Myocyte (in vitro differentiated cells): Measurements from ENCODE around the gene IGLL1. TPM values are rescaled to one million over a fixed set of nuclear protein-coding genes. Genes with fewer than 3 reads are reported as not detected.
"Not testable (repeated sequence)": the region's sequence is repeated elsewhere in the genome, so short reads cannot be mapped to it uniquely, and the experiment has no call there.

ENCODE experiments used
- DNase-seq: peaks from one replicate; pipeline ENCODE4 v3.0.0-alpha.2; 2012; ENCODE audit warnings: low read depth
- total RNA-seq: library from RNA; depleted of rRNA; stranded (reverse); fragments of >200 nt; gene quantifications from 2 replicates; pipeline ENCODE4 v1.2.3, GENCODE V29; 2014

The IGLL1 gene
- total RNA-seq, 1 donor from 2014 or later = not detected

DNA sequence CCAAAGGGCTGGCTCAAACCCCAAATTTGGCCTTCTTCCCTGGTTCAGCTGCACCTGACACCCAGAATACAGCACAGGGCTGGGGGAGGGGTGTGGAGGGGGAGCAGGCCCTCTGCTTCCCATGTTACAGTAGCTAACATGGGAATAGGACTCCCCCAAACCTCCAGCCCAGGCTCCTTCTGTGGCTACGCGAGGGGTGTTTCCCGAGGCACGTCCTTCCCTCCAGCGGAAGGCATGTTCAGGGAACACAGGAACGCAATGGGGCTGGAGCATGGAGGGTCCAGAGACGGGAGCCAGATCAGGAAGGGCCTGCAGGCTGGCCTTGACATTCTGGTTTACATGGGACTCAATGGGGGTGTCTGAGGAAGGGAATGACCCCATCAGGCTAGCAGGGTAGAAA lies 11.8 kb upstream of the IGLL1 start:
- no peak for DNase-seq

GRCh38 chr22:23591201-23591791 lies 11.2 kb upstream of the IGLL1 start:
- peak; percentile 37 for DNase-seq

- DNase-seq = peak; percentile 40
Observed at GRCh38 chr22:23583836-23584235, 3.7 kb upstream of the IGLL1 start.

DNA sequence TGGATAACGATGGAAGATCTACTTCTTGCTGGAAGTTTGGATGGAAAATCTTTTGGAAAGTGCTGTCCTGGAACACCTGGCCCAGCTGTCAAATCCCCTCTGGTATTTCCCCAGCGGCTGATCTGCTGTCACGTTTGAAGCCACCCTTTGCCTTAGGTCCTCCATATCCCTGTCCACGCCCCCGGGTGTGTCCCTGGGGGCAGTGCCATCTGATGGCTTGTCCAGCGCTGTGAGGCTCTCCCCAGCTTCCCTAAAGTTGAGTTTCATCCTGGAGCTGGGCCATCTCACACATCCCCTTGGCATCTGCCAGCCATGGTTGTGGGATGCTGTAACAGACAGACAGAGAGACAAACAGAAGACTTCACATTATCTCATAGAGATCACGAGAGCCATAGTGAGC lies 3.1 kb upstream of the IGLL1 start:
- DNase-seq = no peak

DNA sequence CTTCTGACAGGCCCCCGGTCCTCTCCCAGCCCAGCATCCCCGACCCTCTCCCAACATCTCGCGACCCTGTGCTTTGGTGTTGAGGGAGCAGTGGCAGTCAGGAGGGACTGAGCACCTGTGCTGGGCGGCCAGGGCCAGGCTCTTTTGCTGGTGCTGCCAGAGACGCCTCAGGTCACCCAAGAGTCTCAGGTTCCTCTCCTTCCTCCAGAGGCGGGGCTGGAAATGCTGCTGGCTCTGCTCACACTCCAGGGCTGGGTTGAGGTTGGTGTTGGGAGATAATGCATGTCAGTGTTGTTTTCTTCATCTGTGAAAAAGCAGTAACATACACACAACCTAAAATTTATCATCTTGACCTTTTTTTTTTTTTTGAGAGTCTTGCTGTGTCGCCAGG lies 1.2 kb upstream of the IGLL1 start:
- DNase-seq = no peak

DNA sequence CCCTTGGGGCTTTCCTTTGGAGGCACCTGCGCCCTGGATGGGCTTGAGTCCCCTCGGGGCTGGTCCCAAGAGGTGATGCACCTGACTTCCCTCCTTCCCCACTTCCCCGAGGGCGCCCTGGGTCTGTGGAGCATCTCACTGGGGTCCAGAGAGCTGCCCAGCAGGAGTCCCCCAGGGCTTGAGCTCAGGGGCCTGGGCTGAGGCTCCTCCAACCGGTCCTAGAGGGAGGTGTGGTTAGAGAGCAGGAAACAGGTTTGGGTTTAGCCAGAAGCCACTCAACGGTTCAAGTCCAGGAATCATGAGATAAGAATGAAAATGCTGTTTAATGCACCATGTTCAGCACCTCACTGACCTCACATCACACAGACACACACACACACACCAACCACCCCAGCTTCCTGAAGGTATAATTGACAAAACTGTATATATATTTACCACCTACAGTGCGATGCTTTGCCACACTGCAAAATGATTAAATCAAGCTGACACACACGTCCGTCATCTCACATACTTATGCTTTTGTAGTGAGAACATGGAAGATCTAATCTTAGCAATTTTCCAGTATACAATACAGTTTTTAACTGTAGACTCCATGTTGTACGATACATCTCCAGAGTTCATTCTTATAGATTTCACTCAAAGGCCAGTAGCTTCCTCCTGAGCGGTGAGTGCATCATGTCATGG lies 628 bp upstream of the IGLL1 start:
- no peak for DNase-seq

- no peak for DNase-seq
Observed at GRCh38 chr22:23579280-23579679, 810 bp downstream of the IGLL1 start.

DNA sequence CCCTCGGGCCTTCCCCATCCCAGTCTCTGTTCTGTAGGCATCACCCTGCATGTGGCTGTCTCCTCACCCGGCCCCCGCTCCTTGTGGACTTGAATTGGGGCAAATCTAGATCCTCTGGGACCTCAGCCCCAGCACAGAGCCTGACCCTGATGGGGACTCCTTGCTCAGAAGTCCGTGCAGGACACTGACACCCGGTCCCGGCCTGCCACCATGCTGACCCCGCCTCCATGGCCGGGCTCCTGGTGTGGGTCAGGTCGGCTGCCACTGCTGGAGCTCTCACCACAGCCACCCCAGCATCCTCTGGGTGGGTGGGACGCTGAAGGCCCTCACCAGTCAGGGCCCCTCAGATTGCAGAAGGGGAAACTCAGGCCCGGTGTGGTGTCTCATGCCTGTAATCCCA lies 1.8 kb downstream of the IGLL1 start:
- DNase-seq = no peak

- DNase-seq = no peak
Observed at GRCh38 chr22:23576681-23577080, 3.4 kb downstream of the IGLL1 start.

DNA sequence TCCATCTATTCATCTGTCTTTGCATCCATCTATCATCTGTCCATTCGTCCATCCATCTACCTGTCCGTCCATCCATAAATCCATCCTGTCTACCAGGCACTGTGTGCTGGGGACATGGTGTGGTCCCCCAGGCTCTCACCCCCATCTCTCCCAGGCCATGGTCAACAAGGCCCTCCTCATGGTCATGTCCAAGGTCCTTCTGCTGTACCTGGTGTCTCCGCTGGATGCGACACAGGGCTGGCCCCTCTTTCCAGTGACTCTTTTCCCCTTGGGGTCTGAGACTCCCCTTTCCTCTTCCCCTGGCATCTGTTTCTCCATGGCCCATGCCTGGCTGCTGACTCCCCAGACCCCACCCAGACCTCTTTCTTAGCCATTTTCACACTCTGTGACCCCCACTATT lies 4.5 kb downstream of the IGLL1 start:
- DNase-seq = no peak

DNA sequence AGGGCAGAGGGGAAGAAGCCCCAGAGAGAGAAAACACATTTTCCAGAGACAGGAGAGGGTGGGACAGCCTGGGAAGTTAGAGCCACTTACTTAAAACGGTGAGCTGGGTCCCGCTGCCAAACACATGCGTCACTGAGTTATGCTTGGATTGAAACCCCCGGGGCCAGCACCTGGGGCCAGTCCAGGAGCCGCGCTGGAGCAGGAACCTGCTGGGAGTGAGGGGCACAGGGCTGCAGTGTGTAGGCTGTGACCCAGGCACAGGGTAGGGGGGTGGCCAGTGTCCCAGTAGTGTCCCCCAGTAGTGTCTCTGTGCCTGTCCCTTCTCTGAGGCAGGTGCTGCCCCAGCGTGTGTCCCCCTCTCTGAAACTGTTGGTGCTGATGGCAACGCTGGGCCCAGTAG lies 5.2 kb downstream of the IGLL1 start:
- DNase-seq = no peak

DNA sequence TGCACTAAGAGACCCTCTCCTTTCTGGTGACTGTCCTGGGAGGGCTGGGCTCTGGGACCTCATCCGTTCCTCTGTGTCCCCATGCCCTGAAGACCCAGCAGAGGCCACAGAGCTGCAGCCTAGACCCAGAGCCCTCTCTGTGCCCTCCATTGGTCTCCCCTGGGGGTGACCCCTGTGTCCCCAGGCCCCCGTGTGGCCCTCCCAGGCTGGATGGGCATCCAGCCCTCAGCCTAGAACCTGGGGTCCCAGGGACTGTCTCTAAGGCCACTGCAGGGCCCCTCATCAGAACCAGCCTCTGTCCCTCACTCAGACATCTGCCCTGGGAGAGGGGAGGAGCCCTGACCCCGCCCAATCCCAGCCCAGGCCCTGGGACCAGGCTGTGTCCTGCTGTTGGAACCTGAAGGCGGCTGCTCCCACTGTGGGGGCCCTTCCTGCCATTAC lies 5.7 kb downstream of the IGLL1 start:
- DNase-seq = no peak

GRCh38 chr22:23573701-23574235 lies 6.3 kb downstream of the IGLL1 start:
- not testable (repeated sequence) for DNase-seq

DNA sequence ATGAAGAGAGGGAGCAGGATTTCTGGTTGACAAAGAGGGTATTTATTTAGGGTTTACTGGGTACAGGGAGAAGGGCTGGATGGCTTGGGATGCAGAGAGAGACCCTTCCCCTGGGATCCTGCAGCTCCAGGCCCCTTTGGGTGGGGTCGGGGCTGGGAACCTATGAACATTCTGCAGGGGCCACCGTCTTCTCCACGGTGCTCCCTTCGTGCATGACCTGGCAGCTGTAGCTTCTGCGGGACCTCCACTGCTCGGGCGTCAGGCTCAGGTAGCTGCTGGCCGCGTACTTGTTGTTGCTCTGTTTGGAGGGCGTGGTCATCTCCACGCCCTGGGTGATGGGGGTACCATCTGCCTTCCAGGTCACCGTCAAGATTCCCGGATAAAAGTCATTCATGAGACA lies 7.0 kb downstream of the IGLL1 start:
- DNase-seq = not testable (repeated sequence)

DNA sequence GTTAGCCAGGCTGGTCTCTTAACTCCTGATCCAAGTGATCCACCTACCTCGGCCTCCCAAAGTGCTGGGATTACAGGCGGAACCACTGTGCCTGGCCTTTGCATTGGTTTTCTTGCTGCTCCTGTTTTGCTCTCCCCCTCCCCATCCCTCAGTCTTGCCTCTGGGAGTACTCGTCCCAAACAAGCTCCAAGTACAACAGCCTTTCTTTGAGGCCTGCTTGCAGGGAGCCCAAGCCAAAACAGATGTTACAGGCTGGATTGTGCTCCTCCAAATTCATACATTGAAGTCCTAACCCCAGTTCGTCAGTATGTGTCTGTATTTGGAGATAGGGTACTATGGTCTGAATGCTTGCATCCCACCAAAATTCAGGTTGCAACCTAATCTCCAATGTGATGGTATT lies 8.6 kb downstream of the IGLL1 start:
- DNase-seq = no peak

GRCh38 chr22:23570681-23571080 lies 9.4 kb downstream of the IGLL1 start:
- no peak for DNase-seq

GRCh38 chr22:23569716-23570115 lies 10.4 kb downstream of the IGLL1 start:
- no peak for DNase-seq

DNA sequence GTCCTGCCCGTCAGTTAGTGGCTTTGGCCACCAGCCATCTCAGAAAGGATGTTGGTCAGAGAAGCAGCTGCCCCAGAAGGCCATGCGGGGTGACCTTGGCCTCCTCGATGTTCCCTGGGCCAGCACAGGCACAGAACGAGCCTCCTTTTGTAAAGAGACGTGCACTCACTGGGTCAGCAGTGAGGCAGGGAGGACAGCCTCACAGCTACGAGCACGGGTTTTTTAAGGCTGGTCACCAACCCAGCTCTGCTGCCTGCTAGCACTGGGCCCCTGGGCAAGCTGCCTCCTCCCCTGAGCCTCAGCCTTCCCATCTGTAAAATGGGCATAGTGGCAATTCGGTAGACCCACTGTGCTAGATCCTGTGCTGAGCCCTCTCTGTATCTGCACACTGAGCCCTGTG lies 10.8 kb downstream of the IGLL1 start:
- no peak for DNase-seq

DNA sequence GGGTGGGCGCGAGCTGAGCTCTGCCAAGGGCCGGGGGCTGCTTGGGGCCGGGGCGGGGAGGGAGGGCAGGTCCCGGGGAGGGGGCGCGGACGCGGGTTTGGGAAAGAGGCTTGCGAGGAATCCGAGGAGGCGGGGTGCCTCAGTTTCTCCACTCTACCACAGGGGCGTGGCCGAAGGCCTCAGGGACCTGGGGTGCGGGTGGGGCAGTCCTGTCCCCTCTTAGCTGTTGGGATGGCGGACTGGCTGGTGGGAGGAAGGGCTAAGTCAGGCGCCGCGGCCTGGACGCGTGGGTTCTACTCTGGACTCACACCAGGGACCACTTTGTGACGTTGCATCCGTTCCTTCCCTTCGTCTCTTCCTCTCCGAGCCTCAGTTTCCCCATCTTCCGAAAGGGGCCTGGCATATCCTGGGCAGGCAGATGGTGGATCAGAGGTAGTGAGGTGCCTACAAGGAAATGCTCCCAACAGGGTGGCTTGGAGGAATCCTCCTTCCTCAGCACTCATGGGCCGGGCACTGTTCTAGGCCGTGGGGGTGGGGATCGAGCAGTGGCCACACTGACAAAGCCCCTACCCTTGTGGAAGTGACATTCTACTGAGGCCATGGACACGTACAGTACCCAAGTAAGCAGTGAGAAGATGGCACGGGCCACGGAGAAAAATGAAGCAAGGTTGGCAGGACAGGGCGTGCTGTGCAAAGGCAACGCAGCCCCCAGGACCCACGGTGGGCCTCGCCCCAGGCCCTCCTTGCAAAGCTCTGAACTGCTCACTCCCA lies 13.2 kb downstream of the IGLL1 start:
- no peak for DNase-seq

DNA sequence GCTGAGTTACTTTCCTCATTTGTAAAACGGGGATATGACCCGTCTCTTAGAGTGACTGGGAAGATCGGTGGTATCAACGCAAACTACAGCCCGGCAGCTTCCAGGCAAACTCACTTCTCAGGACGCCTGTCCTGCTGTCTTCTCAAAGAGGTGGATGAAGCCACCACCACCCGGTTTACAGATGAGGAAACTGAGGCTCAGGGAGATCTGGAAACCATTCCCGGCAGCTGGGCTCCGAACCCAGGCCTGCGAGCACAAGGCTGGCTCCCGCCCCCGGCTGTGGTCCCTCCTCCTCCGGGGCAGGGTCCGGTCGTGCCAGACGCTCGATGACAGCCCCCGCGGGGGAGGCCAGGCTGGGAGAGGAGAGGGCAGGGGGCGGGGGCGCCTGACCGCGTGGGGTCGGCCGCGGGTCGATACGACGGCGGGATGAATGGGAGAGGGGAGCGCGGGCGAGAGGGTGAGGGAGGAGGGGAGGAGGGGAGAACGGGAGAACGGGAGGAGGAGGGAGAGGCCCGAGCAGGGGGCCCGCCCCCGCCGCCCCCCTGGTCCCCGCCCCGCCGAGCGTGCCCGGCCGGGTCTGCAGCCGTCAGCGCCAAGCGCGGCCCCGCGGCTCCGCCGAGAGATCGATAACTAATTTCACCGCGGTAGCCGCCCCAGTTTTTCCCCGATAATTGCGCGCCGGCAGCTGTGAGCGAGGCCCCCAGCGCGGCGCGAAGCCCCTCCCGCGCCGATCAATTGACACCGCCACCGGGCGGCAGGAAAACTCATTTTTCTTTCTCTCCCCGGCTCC lies 14.0 kb downstream of the IGLL1 start:
- DNase-seq = no peak

DNA sequence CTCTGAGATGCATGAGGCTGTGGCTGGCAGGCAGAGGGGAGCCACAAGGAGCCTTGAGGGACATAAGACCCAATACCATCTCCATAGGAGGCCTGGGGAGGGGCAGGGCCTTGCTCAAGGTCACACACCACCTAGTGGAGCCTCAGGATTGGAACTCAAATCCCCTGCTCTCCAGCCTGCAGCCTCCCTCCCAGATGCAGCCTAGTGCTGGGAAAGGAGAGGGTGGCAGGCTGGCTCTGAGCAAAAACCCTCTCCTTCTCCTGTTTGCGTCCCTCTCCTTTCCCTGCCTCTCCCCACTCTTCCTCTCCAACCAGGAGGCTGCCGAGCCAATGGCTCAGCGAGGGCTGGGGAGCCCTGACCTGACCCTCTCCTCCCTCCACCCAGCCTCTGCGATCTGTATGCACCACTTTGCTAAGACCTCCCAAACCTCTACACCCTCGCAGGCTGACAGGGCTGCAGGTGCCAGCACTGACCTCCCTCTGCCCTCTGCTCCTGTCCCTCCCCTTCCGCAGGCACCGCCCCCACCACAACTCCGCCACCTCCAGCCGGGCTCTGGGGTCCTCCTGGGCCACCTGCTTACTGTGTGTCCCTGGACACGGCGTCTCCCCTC lies 14.7 kb downstream of the IGLL1 start:
- DNase-seq = no peak
